ENCODE measurements around the gene AFF1.

AFF1 gene

GRCh38 chr4:87171944-87172343 is 237.1 kb downstream of the AFF1 start:
- no CpG with 5 or more reads among the region's 2 CpGs for WGBS, 2 donors (ENCODE audit: extremely low coverage in 2 of 2, insufficient read length in 2 of 2, insufficient replicate concordance in 1 of 2)

GRCh38 chr4:87174672-87175071 is 239.9 kb downstream of the AFF1 start:
- Histone ChIP-seq H4K91ac (ENCODE audit: low read depth, low read length, poor library complexity) (no peak overlapping the region), H3K36me3 (replicated peaks in 1 of 2; ENCODE audit: control insufficient read depth in 2 of 2, insufficient read depth in 2 of 2, low read length in 2 of 2) (peaks cover 3 to 30% of the 10 kb centered on the region in 2 donors)

More at GRCh38 chr4:87171944-87172343, 237.1 kb downstream of the AFF1 start:
- Histone ChIP-seq H2AFZ (ENCODE audit: low read length) (no peak overlapping the region), H2BK120ac (ENCODE audit: low read depth, low read length) (no peak overlapping the region), H2BK12ac (ENCODE audit: low read length) (no peak overlapping the region), H2BK15ac (ENCODE audit: low read length) (no peak overlapping the region), H2BK5ac (ENCODE audit: low read length) (no peak overlapping the region), H3K23ac (ENCODE audit: low read depth, low read length, poor library complexity) (no peak overlapping the region), H3K9me3 (replicated peaks in 1 of 2; ENCODE audit: control insufficient read depth in 2 of 2, insufficient read depth in 1 of 2, low read depth in 1 of 2, low read length in 2 of 2) (no peaks in the 10 kb centered on the region), H3K79me1 (ENCODE audit: low read depth, low read length) (no peaks in the 10 kb centered on the region), H3K36me3 (replicated peaks in 1 of 2; ENCODE audit: control insufficient read depth in 2 of 2, insufficient read depth in 2 of 2, low read length in 2 of 2) (peaks cover 6 to 43% of the 10 kb centered on the region in 2 donors), H2AK5ac (ENCODE audit: low read depth, low read length) (no peak overlapping the region), H4K91ac (ENCODE audit: low read depth, low read length, poor library complexity) (no peak overlapping the region), H3K4ac (ENCODE audit: low read length) (no peak overlapping the region), H3K27ac (replicated peaks; ENCODE audit: low read length) (no peak overlapping the region), H3K4me3 (ENCODE audit: low read length in 2 of 2) (no peak overlapping the region), H3K18ac (ENCODE audit: low read length) (no peak overlapping the region), H3K9ac (ENCODE audit: low read depth, low read length, poor library complexity) (no peak overlapping the region), H3K4me1 (ENCODE audit: control insufficient read depth in 2 of 2, insufficient read depth in 1 of 2, low read depth in 1 of 2, low read length in 2 of 2) (no peaks in the 10 kb centered on the region), H3K27me3 (ENCODE audit: control insufficient read depth in 3 of 3, insufficient read depth in 3 of 3, low read depth in 1 of 3, low read length in 3 of 3) (no peaks in the 10 kb centered on the region), H4K8ac (ENCODE audit: low read depth, low read length) (no peak overlapping the region), H3K14ac (ENCODE audit: low read length) (no peak overlapping the region), H3K4me2 (ENCODE audit: insufficient read depth, low read length, poor library complexity, severe bottlenecking) (no peak overlapping the region)
- no peak for DNase-seq (ENCODE audit: low spot score)

GRCh38 chr4:87179751-87180150 is 244.9 kb downstream of the AFF1 start:
- Histone ChIP-seq H2AK5ac (ENCODE audit: low read depth, low read length) (no peak overlapping the region), H3K4me1 (ENCODE audit: control insufficient read depth in 2 of 2, insufficient read depth in 1 of 2, low read depth in 1 of 2, low read length in 2 of 2) (no peaks in the 10 kb centered on the region), H3K23ac (ENCODE audit: low read depth, low read length, poor library complexity) (no peak overlapping the region), H2BK5ac (ENCODE audit: low read length) (no peak overlapping the region), H2BK120ac (ENCODE audit: low read depth, low read length) (no peak overlapping the region), H3K4me3 (ENCODE audit: low read length in 2 of 2) (no peak overlapping the region), H3K27me3 (ENCODE audit: control insufficient read depth in 3 of 3, insufficient read depth in 3 of 3, low read depth in 1 of 3, low read length in 3 of 3) (no peaks in the 10 kb centered on the region), H3K36me3 (replicated peaks in 1 of 2; ENCODE audit: control insufficient read depth in 2 of 2, insufficient read depth in 2 of 2, low read length in 2 of 2) (peaks cover 3 to 22% of the 10 kb centered on the region in 2 donors), H3K4ac (ENCODE audit: low read length) (no peak overlapping the region), H2BK12ac (ENCODE audit: low read length) (no peak overlapping the region), H3K18ac (ENCODE audit: low read length) (no peak overlapping the region), H4K8ac (ENCODE audit: low read depth, low read length) (no peak overlapping the region), H2AFZ (ENCODE audit: low read length) (no peak overlapping the region), H3K4me2 (ENCODE audit: insufficient read depth, low read length, poor library complexity, severe bottlenecking) (no peak overlapping the region), H3K9me3 (replicated peaks in 1 of 2; ENCODE audit: control insufficient read depth in 2 of 2, insufficient read depth in 1 of 2, low read depth in 1 of 2, low read length in 2 of 2) (peaks cover 0 to 3% of the 10 kb centered on the region in 2 donors), H4K91ac (ENCODE audit: low read depth, low read length, poor library complexity) (no peak overlapping the region), H3K14ac (ENCODE audit: low read length) (no peak overlapping the region), H3K79me1 (ENCODE audit: low read depth, low read length) (no peaks in the 10 kb centered on the region), H3K27ac (replicated peaks; ENCODE audit: low read length) (no peak overlapping the region), H2BK15ac (ENCODE audit: low read length) (no peak overlapping the region), H3K9ac (ENCODE audit: low read depth, low read length, poor library complexity) (no peak overlapping the region)
- no CpG with 5 or more reads among the region's 1 CpG for WGBS, 2 donors (ENCODE audit: extremely low coverage in 2 of 2, insufficient read length in 2 of 2, insufficient replicate concordance in 1 of 2)
- no peak for DNase-seq (ENCODE audit: low spot score)

More at GRCh38 chr4:87174672-87175071, 239.9 kb downstream of the AFF1 start:
- Histone ChIP-seq H3K27ac (replicated peaks; ENCODE audit: low read length) (no peak overlapping the region), H3K9ac (ENCODE audit: low read depth, low read length, poor library complexity) (no peak overlapping the region), H3K4me2 (ENCODE audit: insufficient read depth, low read length, poor library complexity, severe bottlenecking) (no peak overlapping the region), H2AFZ (ENCODE audit: low read length) (no peak overlapping the region), H3K18ac (ENCODE audit: low read length) (no peak overlapping the region), H2BK15ac (ENCODE audit: low read length) (no peak overlapping the region), H3K14ac (ENCODE audit: low read length) (no peak overlapping the region), H2BK5ac (ENCODE audit: low read length) (no peak overlapping the region), H3K27me3 (ENCODE audit: control insufficient read depth in 3 of 3, insufficient read depth in 3 of 3, low read depth in 1 of 3, low read length in 3 of 3) (no peaks in the 10 kb centered on the region), H4K8ac (ENCODE audit: low read depth, low read length) (no peak overlapping the region), H3K4me1 (ENCODE audit: control insufficient read depth in 2 of 2, insufficient read depth in 1 of 2, low read depth in 1 of 2, low read length in 2 of 2) (no peaks in the 10 kb centered on the region), H3K4me3 (ENCODE audit: low read length in 2 of 2) (no peak overlapping the region), H2BK12ac (ENCODE audit: low read length) (no peak overlapping the region), H3K79me1 (ENCODE audit: low read depth, low read length) (no peaks in the 10 kb centered on the region), H2AK5ac (ENCODE audit: low read depth, low read length) (no peak overlapping the region), H3K9me3 (replicated peaks in 1 of 2; ENCODE audit: control insufficient read depth in 2 of 2, insufficient read depth in 1 of 2, low read depth in 1 of 2, low read length in 2 of 2) (no peaks in the 10 kb centered on the region), H3K4ac (ENCODE audit: low read length) (no peak overlapping the region), H3K23ac (ENCODE audit: low read depth, low read length, poor library complexity) (no peak overlapping the region), H2BK120ac (ENCODE audit: low read depth, low read length) (no peak overlapping the region)
- no CpG with 5 or more reads among the region's 2 CpGs for WGBS, 2 donors (ENCODE audit: extremely low coverage in 2 of 2, insufficient read length in 2 of 2, insufficient replicate concordance in 1 of 2)
- no peak for DNase-seq (ENCODE audit: low spot score)

GRCh38 chr4:87180767-87181166 is 246.0 kb downstream of the AFF1 start:
- no CpG with 5 or more reads among the region's 2 CpGs for WGBS, 2 donors (ENCODE audit: extremely low coverage in 2 of 2, insufficient read length in 2 of 2, insufficient replicate concordance in 1 of 2)
- no peak overlapping the region for H2BK15ac ChIP-seq (ENCODE audit: low read length)
- H2AK5ac ChIP-seq (ENCODE audit: low read depth, low read length), result no peak overlapping the region
- no peak overlapping the region for H4K8ac ChIP-seq (ENCODE audit: low read depth, low read length)
- no peak overlapping the region for H3K27ac ChIP-seq (replicated peaks; ENCODE audit: low read length)
- no peaks in the 10 kb centered on the region for H3K79me1 ChIP-seq (ENCODE audit: low read depth, low read length)
- H3K4me1 ChIP-seq (ENCODE audit: control insufficient read depth in 2 of 2, insufficient read depth in 1 of 2, low read depth in 1 of 2, low read length in 2 of 2), result no peaks in the 10 kb centered on the region
- no peak overlapping the region for H3K23ac ChIP-seq (ENCODE audit: low read depth, low read length, poor library complexity)
- H3K36me3 ChIP-seq (replicated peaks in 1 of 2; ENCODE audit: control insufficient read depth in 2 of 2, insufficient read depth in 2 of 2, low read length in 2 of 2), result peaks cover 3 to 22% of the 10 kb centered on the region in 2 donors
- no peak for DNase-seq (ENCODE audit: low spot score)
- H3K4ac ChIP-seq (ENCODE audit: low read length), result no peak overlapping the region
- H2BK12ac ChIP-seq (ENCODE audit: low read length), result no peak overlapping the region
- peaks cover 0 to 3% of the 10 kb centered on the region in 2 donors for H3K9me3 ChIP-seq (replicated peaks in 1 of 2; ENCODE audit: control insufficient read depth in 2 of 2, insufficient read depth in 1 of 2, low read depth in 1 of 2, low read length in 2 of 2)
- H3K4me3 ChIP-seq (ENCODE audit: low read length in 2 of 2), result no peak overlapping the region
- H2BK120ac ChIP-seq (ENCODE audit: low read depth, low read length), result no peak overlapping the region
- H3K4me2 ChIP-seq (ENCODE audit: insufficient read depth, low read length, poor library complexity, severe bottlenecking), result no peak overlapping the region
- no peak overlapping the region for H4K91ac ChIP-seq (ENCODE audit: low read depth, low read length, poor library complexity)
- H3K18ac ChIP-seq (ENCODE audit: low read length), result no peak overlapping the region
- H3K9ac ChIP-seq (ENCODE audit: low read depth, low read length, poor library complexity), result no peak overlapping the region
- no peak overlapping the region for H2BK5ac ChIP-seq (ENCODE audit: low read length)
- no peak overlapping the region for H2AFZ ChIP-seq (ENCODE audit: low read length)
- H3K14ac ChIP-seq (ENCODE audit: low read length), result no peak overlapping the region
- H3K27me3 ChIP-seq (ENCODE audit: control insufficient read depth in 3 of 3, insufficient read depth in 3 of 3, low read depth in 1 of 3, low read length in 3 of 3), result no peaks in the 10 kb centered on the region
